Fibroblast of the conjunctiva (primary cell): ENCODE data around the gene ANO1.
A peak's percentile ranks its signal among the peaks of the same experiment; 100 is the strongest.
"Not testable (repeated sequence)": the region's sequence is repeated elsewhere in the genome, so short reads cannot be mapped to it uniquely, and the experiment has no call there.

ENCODE experiments used
- DNase-seq: peaks from one replicate; pipeline ENCODE4 v3.0.0-alpha.2; 2010; ENCODE audit warnings: low read depth

The ANO1 gene

GRCh38 chr11:70210051-70210501 is 132.0 kb downstream of the ANO1 start:
- peak; percentile 42 for DNase-seq

- no peak for DNase-seq
Observed at GRCh38 chr11:70210530-70210929, 132.4 kb downstream of the ANO1 start.

- DNase-seq = no peak
Observed at GRCh38 chr11:70212227-70212811, 134.2 kb downstream of the ANO1 start.

- not testable (repeated sequence) for DNase-seq
Observed at GRCh38 chr11:70217388-70217787, 139.3 kb downstream of the ANO1 start.

- DNase-seq = not testable (repeated sequence)
Observed at GRCh38 chr11:70218076-70218475, 140.0 kb downstream of the ANO1 start.

- no peak for DNase-seq
Observed at GRCh38 chr11:70220136-70220535, 142.0 kb downstream of the ANO1 start.

- no peak for DNase-seq
Observed at GRCh38 chr11:70220920-70221319, 142.8 kb downstream of the ANO1 start.

GRCh38 chr11:70225681-70226177 is 147.6 kb downstream of the ANO1 start:
- no peak for DNase-seq

GRCh38 chr11:70226183-70226582 is 148.1 kb downstream of the ANO1 start:
- DNase-seq = no peak

- DNase-seq = no peak
Observed at GRCh38 chr11:70226967-70227366, 148.8 kb downstream of the ANO1 start.

GRCh38 chr11:70229737-70230136 is 151.6 kb downstream of the ANO1 start:
- no peak for DNase-seq

- no peak for DNase-seq
Observed at GRCh38 chr11:70230151-70230839, 152.2 kb downstream of the ANO1 start.

- no peak for DNase-seq
Observed at GRCh38 chr11:70230840-70231710, 153.0 kb downstream of the ANO1 start.

GRCh38 chr11:70233034-70233433 is 154.9 kb downstream of the ANO1 start:
- no peak for DNase-seq

GRCh38 chr11:70233511-70233934 is 155.4 kb downstream of the ANO1 start:
- no peak for DNase-seq

GRCh38 chr11:70233962-70234361 is 155.8 kb downstream of the ANO1 start:
- no peak for DNase-seq
